Aorta (tissue), 5 donors: ENCODE data around the gene GATB. TPM values are rescaled to one million over a fixed set of nuclear protein-coding genes. Genes with fewer than 3 reads are reported as not detected.
A peak's percentile ranks its signal among the peaks of the same experiment; 100 is the strongest.

ENCODE experiments used
- ATAC-seq: fragments of 200-7000 bp; cut with Tn5 transposase; one replicate; pipeline ENCODE4 v1.9.1; 2022; ENCODE audit warnings: moderate library complexity; ENCODE audit not compliant: low FRiP score
- DNase-seq, 2 donors: peaks; one replicate each; pipeline ENCODE4 v3.0.0-alpha.2; 2020
- H3K27ac ChIP-seq, 2 donors: one replicate each; pipeline ENCODE4 v1.5.1; 2013; ENCODE audit warnings: low read length in 2 of 2, mild to moderate bottlenecking in 2 of 2, moderate library complexity in 2 of 2, control low read depth in 1 of 2, inconsistent platforms in 1 of 2, low read depth in 1 of 2
- H3K27me3 ChIP-seq, 2 donors: one replicate each; pipeline ENCODE4 v1.6.1; 2013; ENCODE audit warnings: control low read depth in 1 of 2, low read length in 1 of 2, mild to moderate bottlenecking in 1 of 2, moderate library complexity in 1 of 2; ENCODE audit not compliant: insufficient read depth in 2 of 2, control insufficient read depth in 1 of 2
- H3K36me3 ChIP-seq, 2 donors: one replicate each; pipeline ENCODE4 v1.6.1; 2013; ENCODE audit warnings: control low read depth in 1 of 2, low read length in 1 of 2, mild to moderate bottlenecking in 1 of 2; ENCODE audit not compliant: insufficient read depth in 2 of 2, control insufficient read depth in 1 of 2
- H3K4me1 ChIP-seq, 2 donors: one replicate each; pipeline ENCODE4 v1.6.1; 2013; ENCODE audit warnings: low read length in 2 of 2, control low read depth in 1 of 2, mild to moderate bottlenecking in 1 of 2, moderate library complexity in 1 of 2; ENCODE audit not compliant: insufficient read depth in 2 of 2, control insufficient read depth in 1 of 2
- H3K4me3 ChIP-seq, 2 donors: one replicate each; pipeline ENCODE4 v1.5.1; 2013; ENCODE audit warnings: low read length in 2 of 2, control low read depth in 1 of 2, mild to moderate bottlenecking in 1 of 2
- H3K9me3 ChIP-seq: one replicate; pipeline ENCODE4 v1.6.1; 2013; ENCODE audit warnings: mild to moderate bottlenecking, low read length; ENCODE audit not compliant: control insufficient read depth
- WGBS, 2 donors: extraction: QIAGEN DNeasy Blood & Tissue Kit; methylation state at CpG; one replicate each; pipeline ENCODE4 v1.1.7; 2013; 5-methylcytosine and 5-hydroxymethylcytosine counted together
- intact Hi-C, 2 donors: fragments of 100-400 bp; cut with DNase I; formaldehyde crosslinking; loops; one replicate each; pipeline versions ENCODE4 v1.14.2 to v1.15.0; 2022
- long read RNA-seq, 2 donors: library from polyadenylated mRNA; unstranded; transcript quantifications; one replicate each; pipeline ENCODE4 v2.0.0, GENCODE V29; 2020 to 2021
- polyA plus RNA-seq, 2 donors: library from polyadenylated mRNA; stranded (reverse); fragments of 200-250 nt; gene quantifications; one replicate each; pipeline ENCODE4 v1.2.3, GENCODE V29; 2013
- total RNA-seq, 2 donors: library from RNA; stranded (reverse); fragmentation: NEBNext Ultra II Directional; extraction: Animal tissue kit (Norgen Biotek cat#: 25700); gene quantifications; one replicate each; pipeline ENCODE4 v1.2.1, GENCODE V29; 2021
- donor health status: healthy with polysubstance abuse.
- donor health status: Bipolar disorder and iron deficiency.
- donor health status: DM: no; HTN: no; CAD: no.
- donor health status: DM: no; HTN: no; CAD: no.
- donor health status: DM: yes; HTN: yes; CAD: no.

Gene GATB
- total RNA-seq (1 to 10 TPM; 5.2 to 9.1 TPM), polyA plus RNA-seq (10 to 100 TPM in 1 of 2 donors, 1 to 10 TPM in 1; 7.4 to 13.0 TPM)
- long read RNA-seq, donor 1, transcript GATB-201 (13 exons, 2,385 nt), result major isoform, 24 of 34 reads
- long read RNA-seq, donor 1, partial matches to known transcripts, result 5 of 34 reads
- long read RNA-seq, donor 1, other reads (novel, unspliced or antisense), result 5 of 34 reads
- long read RNA-seq, donor 2, transcript GATB-201 (13 exons, 2,385 nt), result major isoform, 5 of 6 reads
- long read RNA-seq, donor 2, partial matches to known transcripts, result 0 of 6 reads
- long read RNA-seq, donor 2, other reads (novel, unspliced or antisense), result 1 of 6 reads

GRCh38 chr4:151760712-151761661, at the start of gene GATB:
TSS of gene GATB (minus strand) at chr4:151761007. CDS start at chr4:151760982, 25 bp downstream.
- ATAC-seq (peak; percentile 98), DNase-seq (peak; percentile 95)
- no peaks in the 10 kb centered on the region for H3K27me3 ChIP-seq
- H3K4me1 ChIP-seq, result no peaks in the 10 kb centered on the region
- intact Hi-C loops, result loop anchor here in 1 of 2 donors (10.0 kb wide), 1 partner anchor 594 kb away; no protein-coding TSS in a partner anchor
- H3K4me3 ChIP-seq, result peak within 1 kb of the TSS; percentile 54 to 99
- H3K27ac ChIP-seq, result peak within 1 kb of the TSS in 1 of 2 donors; percentile 20
- WGBS, 2 donors, result 4 to 5% methylated on average over 35 of the region's 35 CpGs
- no peaks in the 10 kb centered on the region for H3K9me3 ChIP-seq
- no peaks in the 10 kb centered on the region for H3K36me3 ChIP-seq

- Histone ChIP-seq H3K9me3 (no peaks in the 10 kb centered on the region), H3K36me3 (no peaks in the 10 kb centered on the region), H3K4me1 (no peaks in the 10 kb centered on the region), H3K27ac (no peak overlapping the region), H3K27me3 (no peaks in the 10 kb centered on the region), H3K4me3 (no peak overlapping the region)
- ATAC-seq, result no peak
- 80 to 81% methylated on average over 4 of the region's 4 CpGs for WGBS, 2 donors
- intact Hi-C loops, result no loop called here
- no peak for DNase-seq
Measured at GRCh38 chr4:151810476-151810875, 49.7 kb upstream of the GATB start.

GRCh38 chr4:151809716-151810115, 48.9 kb upstream of the GATB start:
- Histone ChIP-seq H3K27ac (no peak overlapping the region), H3K4me1 (no peaks in the 10 kb centered on the region), H3K4me3 (no peak overlapping the region), H3K27me3 (no peaks in the 10 kb centered on the region), H3K36me3 (no peaks in the 10 kb centered on the region), H3K9me3 (no peaks in the 10 kb centered on the region)
- 91 to 97% methylated on average over 6 of the region's 6 CpGs for WGBS, 2 donors
- intact Hi-C loops, result loop anchor here in 1 of 2 donors (5.0 kb wide), 1 partner anchor 233 kb away; no protein-coding TSS in a partner anchor
- ATAC-seq (no peak), DNase-seq (no peak)

- ATAC-seq (no peak), DNase-seq (no peak)
- H3K36me3 ChIP-seq, result no peaks in the 10 kb centered on the region
- intact Hi-C loops, result loop anchor here in 1 of 2 donors (5.0 kb wide), 1 partner anchor 234 kb away; no protein-coding TSS in a partner anchor
- H3K27ac ChIP-seq, result no peak overlapping the region
- H3K4me3 ChIP-seq, result no peak overlapping the region
- no peaks in the 10 kb centered on the region for H3K27me3 ChIP-seq
- H3K9me3 ChIP-seq, result no peaks in the 10 kb centered on the region
- H3K4me1 ChIP-seq, result no peaks in the 10 kb centered on the region
- 97 to 100% methylated on average over 4 of the region's 4 CpGs for WGBS, 2 donors
Measured at GRCh38 chr4:151808542-151808941, 47.7 kb upstream of the GATB start.

GRCh38 chr4:151808120-151808529, 47.3 kb upstream of the GATB start:
- Histone ChIP-seq H3K36me3 (no peaks in the 10 kb centered on the region), H3K4me1 (no peaks in the 10 kb centered on the region), H3K27ac (no peak overlapping the region), H3K9me3 (no peaks in the 10 kb centered on the region), H3K27me3 (no peaks in the 10 kb centered on the region), H3K4me3 (no peak overlapping the region)
- ATAC-seq (no peak), DNase-seq (no peak)
- WGBS, 2 donors, result 88 to 92% methylated on average over 9 of the region's 9 CpGs
- intact Hi-C loops, result loop anchor here in 1 of 2 donors (5.0 kb wide), 1 partner anchor 234 kb away; no protein-coding TSS in a partner anchor

- intact Hi-C loops, result loop anchor here in 1 of 2 donors (5.0 kb wide), 1 partner anchor 235 kb away; no protein-coding TSS in a partner anchor
- no peaks in the 10 kb centered on the region for H3K9me3 ChIP-seq
- H3K36me3 ChIP-seq, result no peaks in the 10 kb centered on the region
- no peaks in the 10 kb centered on the region for H3K27me3 ChIP-seq
- peak overlapping the region; percentile 10 to 60 for H3K27ac ChIP-seq
- no peak overlapping the region for H3K4me3 ChIP-seq
- ATAC-seq, result no peak
- DNase-seq, result no peak
- 36 to 46% methylated on average over 7 of the region's 7 CpGs for WGBS, 2 donors
- H3K4me1 ChIP-seq, result no peaks in the 10 kb centered on the region
Measured at GRCh38 chr4:151807220-151807619, 46.4 kb upstream of the GATB start.

GRCh38 chr4:151806511-151806927, 45.7 kb upstream of the GATB start:
- peak overlapping the region in 1 of 2 donors; percentile 10 for H3K27ac ChIP-seq
- intact Hi-C loops, result loop anchor here in 1 of 2 donors (5.0 kb wide), 1 partner anchor 236 kb away; no protein-coding TSS in a partner anchor
- H3K9me3 ChIP-seq, result no peaks in the 10 kb centered on the region
- no peaks in the 10 kb centered on the region for H3K36me3 ChIP-seq
- DNase-seq (no peak), ATAC-seq (peak; percentile 49)
- H3K27me3 ChIP-seq, result no peaks in the 10 kb centered on the region
- 13 to 19% methylated on average over 6 of the region's 6 CpGs for WGBS, 2 donors
- H3K4me3 ChIP-seq, result no peak overlapping the region
- H3K4me1 ChIP-seq, result no peaks in the 10 kb centered on the region

- no peak for ATAC-seq
- WGBS, 2 donors, result 50 to 60% methylated on average over 1 of the region's 1 CpG
- no peak for DNase-seq
- no peak overlapping the region for H3K4me3 ChIP-seq
- no peak overlapping the region for H3K27ac ChIP-seq
- no peaks in the 10 kb centered on the region for H3K27me3 ChIP-seq
- no peaks in the 10 kb centered on the region for H3K36me3 ChIP-seq
- no peaks in the 10 kb centered on the region for H3K9me3 ChIP-seq
- H3K4me1 ChIP-seq, result no peaks in the 10 kb centered on the region
- intact Hi-C loops, result loop anchor here in 1 of 2 donors (5.0 kb wide), 1 partner anchor 237 kb away; no protein-coding TSS in a partner anchor
Measured at GRCh38 chr4:151804821-151805220, 44.0 kb upstream of the GATB start.
